H9 (cell line): ENCODE data around the gene ESPL1. TPM values are rescaled to one million over a fixed set of nuclear protein-coding genes. Genes with fewer than 3 reads are reported as not detected.

Experiments
- DNase-seq: peaks from one replicate; pipeline ENCODE4 v3.0.0-alpha.2; 2017
- H2AFZ ChIP-seq: one replicate; pipeline ENCODE4 v1.6.1; 2013; ENCODE audit warnings: mild to moderate bottlenecking, low read length, control low read depth, moderate library complexity
- H2AK5ac ChIP-seq: 2 replicates; pipeline ENCODE4 v1.6.1; 2013; ENCODE audit warnings: low read length, control low read depth, mixed read lengths; ENCODE audit not compliant: insufficient read length
- H2BK120ac ChIP-seq: one replicate; pipeline ENCODE4 v1.6.1; 2013; ENCODE audit warnings: low read depth, mild to moderate bottlenecking, low read length, control low read depth, inconsistent platforms; ENCODE audit not compliant: poor library complexity, severe bottlenecking
- H2BK12ac ChIP-seq: 2 replicates; pipeline ENCODE4 v1.6.1; 2013; ENCODE audit warnings: low read length, control low read depth, mixed read lengths, low read depth; ENCODE audit not compliant: insufficient read length
- H2BK15ac ChIP-seq: 2 replicates; pipeline ENCODE4 v1.6.1; 2013; ENCODE audit warnings: low read depth, low read length, control low read depth
- H2BK20ac ChIP-seq: one replicate; pipeline ENCODE4 v1.6.1; 2013; ENCODE audit warnings: low read depth, mild to moderate bottlenecking, low read length, control low read depth, inconsistent platforms; ENCODE audit not compliant: poor library complexity, severe bottlenecking
- H2BK5ac ChIP-seq: 2 replicates; pipeline ENCODE4 v1.6.1; 2013; ENCODE audit warnings: low read length, control low read depth, mixed read lengths; ENCODE audit not compliant: insufficient read length
- H3K14ac ChIP-seq: 2 replicates; pipeline ENCODE4 v1.6.1; 2013; ENCODE audit warnings: low read length, control low read depth; ENCODE audit not compliant: insufficient read depth
- H3K18ac ChIP-seq: 2 replicates; pipeline ENCODE4 v1.6.1; 2013; ENCODE audit warnings: low read depth, mild to moderate bottlenecking, mixed read lengths, low read length, control low read depth; ENCODE audit not compliant: insufficient read length
- H3K23ac ChIP-seq: 2 replicates; pipeline ENCODE4 v1.6.1; 2013; ENCODE audit warnings: low read length, control low read depth, mixed read lengths, low read depth; ENCODE audit not compliant: insufficient read length
- H3K23me2 ChIP-seq: 2 replicates; pipeline ENCODE4 v1.6.1; 2013; ENCODE audit warnings: low read depth, mild to moderate bottlenecking, mixed read lengths, low read length, control low read depth; ENCODE audit not compliant: insufficient read length, poor library complexity, severe bottlenecking
- H3K27ac ChIP-seq: 2 replicates; pipeline ENCODE4 v1.5.1; 2013; ENCODE audit warnings: low read length, control low read depth, mixed read lengths, low read depth; ENCODE audit not compliant: insufficient read length
- H3K27me3 ChIP-seq: 2 replicates; pipeline ENCODE4 v1.6.1; 2013; ENCODE audit warnings: low read length, control low read depth, inconsistent platforms; ENCODE audit not compliant: insufficient read depth
- H3K4ac ChIP-seq: 2 replicates; pipeline ENCODE4 v1.6.1; 2013; ENCODE audit warnings: low read depth, mild to moderate bottlenecking, control low read depth, inconsistent platforms, low read length, moderate library complexity
- H3K4me1 ChIP-seq: 2 replicates; pipeline ENCODE4 v1.6.1; 2013; ENCODE audit warnings: low read length, control low read depth, inconsistent platforms; ENCODE audit not compliant: insufficient read depth
- H3K4me2 ChIP-seq: 2 replicates; pipeline ENCODE4 v1.6.1; 2013; ENCODE audit warnings: low read length, control low read depth, mixed read lengths; ENCODE audit not compliant: insufficient read length, insufficient read depth
- H3K56ac ChIP-seq: 2 replicates; pipeline ENCODE4 v1.6.1; 2013; ENCODE audit warnings: low read depth, mild to moderate bottlenecking, mixed read lengths, low read length, control low read depth; ENCODE audit not compliant: insufficient read length
- H3K79me1 ChIP-seq: 2 replicates; pipeline ENCODE4 v1.6.1; 2013; ENCODE audit warnings: low read depth, mild to moderate bottlenecking, moderate library complexity, low read length, control low read depth, inconsistent platforms; ENCODE audit not compliant: insufficient read depth, poor library complexity, severe bottlenecking
- H3K79me2 ChIP-seq: 2 replicates; pipeline ENCODE4 v1.6.1; 2013; ENCODE audit warnings: low read length, control low read depth, inconsistent platforms; ENCODE audit not compliant: insufficient read depth
- H3K9ac ChIP-seq: 2 replicates; pipeline ENCODE4 v1.6.1; 2013; ENCODE audit warnings: low read length, control low read depth, mixed read lengths; ENCODE audit not compliant: insufficient read length; ENCODE audit errors: extremely low read depth
- H3K9me3 ChIP-seq: one replicate; pipeline ENCODE4 v1.6.1; 2013; ENCODE audit warnings: low read depth, low read length, inconsistent platforms; ENCODE audit not compliant: control insufficient read depth
- H3T11ph ChIP-seq: one replicate; pipeline ENCODE4 v1.6.1; 2013; ENCODE audit warnings: mild to moderate bottlenecking, low read length, control low read depth, inconsistent platforms
- H4K20me1 ChIP-seq: one replicate; pipeline ENCODE4 v1.6.1; 2013; ENCODE audit not compliant: control insufficient read depth, insufficient read length, insufficient read depth
- H4K5ac ChIP-seq: 2 replicates; pipeline ENCODE4 v1.6.1; 2013; ENCODE audit warnings: low read depth, mild to moderate bottlenecking, mixed read lengths, low read length, control low read depth; ENCODE audit not compliant: insufficient read length
- H4K8ac ChIP-seq: replicated peaks from 2 replicates; pipeline ENCODE4 v1.6.1; 2013; ENCODE audit warnings: low read length, control low read depth, mixed read lengths, low read depth; ENCODE audit not compliant: insufficient read length
- H4K91ac ChIP-seq: 2 replicates; pipeline ENCODE4 v1.6.1; 2013; ENCODE audit warnings: low read depth, mild to moderate bottlenecking, moderate library complexity, mixed read lengths, low read length, control low read depth; ENCODE audit not compliant: insufficient read length
- H3K27ac Mint-ChIP-seq, 3 experiments: 2 replicates in 2 of 3; 3 replicates in 1 of 3; pipeline ENCODE4 v1.8.0; 2020 to 2021; ENCODE audit warnings: mixed read lengths in 3 of 3, mild to moderate bottlenecking in 1 of 3, moderate library complexity in 1 of 3
- H3K27me3 Mint-ChIP-seq: 2 replicates; pipeline ENCODE4 v1.8.0; 2021; ENCODE audit warnings: low read depth, mild to moderate bottlenecking, moderate library complexity, mixed read lengths
- H3K36me3 Mint-ChIP-seq, 3 experiments: 2 replicates in 2 of 3; 3 replicates in 1 of 3; pipeline ENCODE4 v1.8.0; 2020 to 2021; ENCODE audit warnings: low read depth in 3 of 3, mixed read lengths in 3 of 3; ENCODE audit not compliant: insufficient read depth in 1 of 3
- H3K4me1 Mint-ChIP-seq, 2 experiments: 2 replicates each; pipeline ENCODE4 v1.8.0; 2020; ENCODE audit warnings: mixed read lengths in 2 of 2
- H3K4me3 Mint-ChIP-seq, 2 experiments: 2 replicates in 1 of 2; 3 replicates in 1 of 2; pipeline ENCODE4 v1.8.0; 2020 to 2021; ENCODE audit warnings: mild to moderate bottlenecking in 2 of 2, mixed read lengths in 2 of 2, moderate library complexity in 1 of 2
- H3K9me3 Mint-ChIP-seq, 2 experiments: 2 replicates in 1 of 2; 3 replicates in 1 of 2; pipeline ENCODE4 v1.8.0; 2020; ENCODE audit warnings: mild to moderate bottlenecking in 2 of 2, mixed read lengths in 2 of 2, moderate library complexity in 1 of 2
- WGBS: extraction: QIAGEN DNeasy Blood & Tissue Kit; methylation state at CpG from one replicate; pipeline ENCODE4 v1.1.7; 2013; ENCODE audit warnings: missing lambda C conversion rate, low lambda C conversion rate, mixed read lengths; ENCODE audit not compliant: insufficient read length; ENCODE audit errors: extremely low coverage; 5-methylcytosine and 5-hydroxymethylcytosine counted together
- total RNA-seq: library from RNA; stranded (reverse); gene quantifications from 2 replicates; pipeline ENCODE4 v1.2.1, GENCODE V29; 2021
- TF ChIP-seq, protein P1 (sequence below): fragments of 200-600 bp; sonication (generic); conservative IDR thresholded peaks from 3 replicates; pipeline ENCODE4 v1.8.0; 2021; ENCODE audit warnings: antibody characterized with exemption, mild to moderate bottlenecking

The ESPL1 gene
- total RNA-seq, 1 experiment from 2014 or later: 43.2 TPM

DNA sequence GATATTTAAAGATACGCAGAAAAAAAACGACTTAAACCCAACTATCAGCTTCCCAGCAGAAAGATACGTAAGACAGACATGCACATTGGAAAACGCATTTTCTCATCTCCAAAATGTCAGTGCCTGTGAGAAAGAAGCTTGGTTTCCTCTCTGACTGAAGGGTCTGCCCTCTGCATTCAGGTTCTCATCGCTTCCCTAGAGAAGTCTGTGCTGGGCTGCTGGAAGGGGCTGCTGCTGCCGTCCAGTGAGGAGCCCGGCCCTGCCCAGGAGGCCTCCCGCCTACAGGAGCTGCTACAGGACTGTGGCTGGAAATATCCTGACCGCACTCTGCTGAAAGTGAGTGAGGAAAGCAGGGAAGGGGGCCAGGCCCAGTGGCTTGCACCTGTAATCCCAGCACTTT, 22.6 kb downstream of the ESPL1 start:
- no peaks in the 10 kb centered on the region for H3K4me1 ChIP-seq
- no peak overlapping the region for H3K14ac ChIP-seq
- H3K18ac ChIP-seq: no peak overlapping the region
- TF ChIP-seq, protein P1, sequence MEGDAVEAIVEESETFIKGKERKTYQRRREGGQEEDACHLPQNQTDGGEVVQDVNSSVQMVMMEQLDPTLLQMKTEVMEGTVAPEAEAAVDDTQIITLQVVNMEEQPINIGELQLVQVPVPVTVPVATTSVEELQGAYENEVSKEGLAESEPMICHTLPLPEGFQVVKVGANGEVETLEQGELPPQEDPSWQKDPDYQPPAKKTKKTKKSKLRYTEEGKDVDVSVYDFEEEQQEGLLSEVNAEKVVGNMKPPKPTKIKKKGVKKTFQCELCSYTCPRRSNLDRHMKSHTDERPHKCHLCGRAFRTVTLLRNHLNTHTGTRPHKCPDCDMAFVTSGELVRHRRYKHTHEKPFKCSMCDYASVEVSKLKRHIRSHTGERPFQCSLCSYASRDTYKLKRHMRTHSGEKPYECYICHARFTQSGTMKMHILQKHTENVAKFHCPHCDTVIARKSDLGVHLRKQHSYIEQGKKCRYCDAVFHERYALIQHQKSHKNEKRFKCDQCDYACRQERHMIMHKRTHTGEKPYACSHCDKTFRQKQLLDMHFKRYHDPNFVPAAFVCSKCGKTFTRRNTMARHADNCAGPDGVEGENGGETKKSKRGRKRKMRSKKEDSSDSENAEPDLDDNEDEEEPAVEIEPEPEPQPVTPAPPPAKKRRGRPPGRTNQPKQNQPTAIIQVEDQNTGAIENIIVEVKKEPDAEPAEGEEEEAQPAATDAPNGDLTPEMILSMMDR: no peak
- H3K36me3 Mint-ChIP-seq: peaks cover 42 to 65% (median 63%) of the 10 kb centered on the region in 3 experiments
- no peak overlapping the region for H2BK120ac ChIP-seq
- no peaks in the 10 kb centered on the region for H3K27me3 Mint-ChIP-seq
- no peak overlapping the region for H3K9ac ChIP-seq
- no peak overlapping the region for H2BK12ac ChIP-seq
- no peak overlapping the region for H3K27ac ChIP-seq
- H3K23ac ChIP-seq: no peak overlapping the region
- H4K5ac ChIP-seq: no peak overlapping the region
- H4K91ac ChIP-seq: no peak overlapping the region
- no peak overlapping the region for H3T11ph ChIP-seq
- no peaks in the 10 kb centered on the region for H3K23me2 ChIP-seq
- H2BK20ac ChIP-seq: no peak overlapping the region
- no CpG with 5 or more reads among the region's 9 CpGs for WGBS
- H2BK5ac ChIP-seq: no peak overlapping the region
- H3K9me3 Mint-ChIP-seq: no peaks in the 10 kb centered on the region
- H2AFZ ChIP-seq: no peak overlapping the region
- H2AK5ac ChIP-seq: no peak overlapping the region
- no peaks in the 10 kb centered on the region for H3K9me3 ChIP-seq
- H4K8ac ChIP-seq: no peak overlapping the region
- H3K79me1 ChIP-seq: no peaks in the 10 kb centered on the region
- no peak overlapping the region for H3K4me3 Mint-ChIP-seq
- H3K4me2 ChIP-seq: no peak overlapping the region
- no peaks in the 10 kb centered on the region for H3K27me3 ChIP-seq
- peaks cover 0 to 5% of the 10 kb centered on the region in 2 experiments; a peak in 1 of 4 replicates for H3K4me1 Mint-ChIP-seq
- no peak for DNase-seq
- no peak overlapping the region for H2BK15ac ChIP-seq
- no peak overlapping the region for H3K27ac Mint-ChIP-seq
- H4K20me1 ChIP-seq: no peaks in the 10 kb centered on the region
- H3K79me2 ChIP-seq: peaks cover under 1% of the 10 kb centered on the region; the same call in 1 of the 2 replicates
- no peak overlapping the region for H3K56ac ChIP-seq
- H3K4ac ChIP-seq: no peak overlapping the region
